Measurements from ENCODE around the gene RAB11FIP4.

RAB11FIP4 gene

GRCh38 chr17:31387438-31387837, 4.0 kb upstream of the RAB11FIP4 start:
- H3K27ac ChIP-seq (ENCODE audit: low read length), result no peak overlapping the region
- H3K36me3 ChIP-seq (ENCODE audit: control insufficient read depth in 1 of 2, insufficient read depth in 2 of 2, low read length in 2 of 2), result no peaks in the 10 kb centered on the region
- peaks cover 24% of the 10 kb centered on the region for H3K27me3 ChIP-seq (ENCODE audit: low read depth, low read length)
- peaks cover 0 to 6% of the 10 kb centered on the region in 2 donors for H3K4me1 ChIP-seq (ENCODE audit: control insufficient read depth in 1 of 2, insufficient read depth in 2 of 2, low read length in 2 of 2)
- H3K4me3 ChIP-seq (ENCODE audit: low read depth in 1 of 2, low read length in 2 of 2), result no peak overlapping the region
- no peaks in the 10 kb centered on the region for H3K9me3 ChIP-seq (ENCODE audit: control insufficient read depth in 1 of 2, low read length in 2 of 2)

GRCh38 chr17:31388351-31388750, 3.1 kb upstream of the RAB11FIP4 start:
- Histone ChIP-seq H3K36me3 (ENCODE audit: control insufficient read depth in 1 of 2, insufficient read depth in 2 of 2, low read length in 2 of 2) (no peaks in the 10 kb centered on the region), H3K27ac (ENCODE audit: low read length) (no peak overlapping the region), H3K4me3 (ENCODE audit: low read depth in 1 of 2, low read length in 2 of 2) (no peak overlapping the region), H3K4me1 (ENCODE audit: control insufficient read depth in 1 of 2, insufficient read depth in 2 of 2, low read length in 2 of 2) (peaks cover 0 to 11% of the 10 kb centered on the region in 2 donors), H3K27me3 (ENCODE audit: low read depth, low read length) (peaks cover 31% of the 10 kb centered on the region), H3K9me3 (ENCODE audit: control insufficient read depth in 1 of 2, low read length in 2 of 2) (no peaks in the 10 kb centered on the region)

GRCh38 chr17:31388770-31389656, 2.5 kb upstream of the RAB11FIP4 start:
- Histone ChIP-seq H3K4me1 (ENCODE audit: control insufficient read depth in 1 of 2, insufficient read depth in 2 of 2, low read length in 2 of 2) (peaks cover 0 to 11% of the 10 kb centered on the region in 2 donors), H3K27ac (ENCODE audit: low read length) (no peak overlapping the region), H3K36me3 (ENCODE audit: control insufficient read depth in 1 of 2, insufficient read depth in 2 of 2, low read length in 2 of 2) (no peaks in the 10 kb centered on the region), H3K9me3 (ENCODE audit: control insufficient read depth in 1 of 2, low read length in 2 of 2) (no peaks in the 10 kb centered on the region), H3K4me3 (ENCODE audit: low read depth in 1 of 2, low read length in 2 of 2) (no peak overlapping the region), H3K27me3 (ENCODE audit: low read depth, low read length) (peaks cover 32% of the 10 kb centered on the region)

GRCh38 chr17:31389657-31390381, 1.7 kb upstream of the RAB11FIP4 start:
- H3K9me3 ChIP-seq (ENCODE audit: control insufficient read depth in 1 of 2, low read length in 2 of 2), result no peaks in the 10 kb centered on the region
- no peak overlapping the region for H3K4me3 ChIP-seq (ENCODE audit: low read depth in 1 of 2, low read length in 2 of 2)
- no peak overlapping the region for H3K27ac ChIP-seq (ENCODE audit: low read length)
- H3K27me3 ChIP-seq (ENCODE audit: low read depth, low read length), result peaks cover 37% of the 10 kb centered on the region
- no peaks in the 10 kb centered on the region for H3K36me3 ChIP-seq (ENCODE audit: control insufficient read depth in 1 of 2, insufficient read depth in 2 of 2, low read length in 2 of 2)
- peaks cover 0 to 11% of the 10 kb centered on the region in 2 donors for H3K4me1 ChIP-seq (ENCODE audit: control insufficient read depth in 1 of 2, insufficient read depth in 2 of 2, low read length in 2 of 2)

- Histone ChIP-seq H3K27ac (ENCODE audit: low read length) (no peak overlapping the region), H3K27me3 (ENCODE audit: low read depth, low read length) (peaks cover 37% of the 10 kb centered on the region), H3K4me1 (ENCODE audit: control insufficient read depth in 1 of 2, insufficient read depth in 2 of 2, low read length in 2 of 2) (peaks cover 0 to 11% of the 10 kb centered on the region in 2 donors), H3K4me3 (ENCODE audit: low read depth in 1 of 2, low read length in 2 of 2) (peak overlapping the region in 1 of 2 donors; percentile 55), H3K9me3 (ENCODE audit: control insufficient read depth in 1 of 2, low read length in 2 of 2) (no peaks in the 10 kb centered on the region), H3K36me3 (ENCODE audit: control insufficient read depth in 1 of 2, insufficient read depth in 2 of 2, low read length in 2 of 2) (no peaks in the 10 kb centered on the region)
Measured at GRCh38 chr17:31390426-31390747, 1.1 kb upstream of the RAB11FIP4 start.

GRCh38 chr17:31390748-31391495, 553 bp upstream of the RAB11FIP4 start:
- Histone ChIP-seq H3K4me1 (ENCODE audit: control insufficient read depth in 1 of 2, insufficient read depth in 2 of 2, low read length in 2 of 2) (peaks cover 0 to 11% of the 10 kb centered on the region in 2 donors), H3K36me3 (ENCODE audit: control insufficient read depth in 1 of 2, insufficient read depth in 2 of 2, low read length in 2 of 2) (no peaks in the 10 kb centered on the region), H3K4me3 (ENCODE audit: low read depth in 1 of 2, low read length in 2 of 2) (peak overlapping the region; percentile 21 to 55), H3K27me3 (ENCODE audit: low read depth, low read length) (peaks cover 37% of the 10 kb centered on the region), H3K9me3 (ENCODE audit: control insufficient read depth in 1 of 2, low read length in 2 of 2) (no peaks in the 10 kb centered on the region), H3K27ac (ENCODE audit: low read length) (no peak overlapping the region)

- H3K36me3 ChIP-seq (ENCODE audit: control insufficient read depth in 1 of 2, insufficient read depth in 2 of 2, low read length in 2 of 2), result no peaks in the 10 kb centered on the region
- H3K27ac ChIP-seq (ENCODE audit: low read length), result no peak overlapping the region
- peaks cover 0 to 11% of the 10 kb centered on the region in 2 donors for H3K4me1 ChIP-seq (ENCODE audit: control insufficient read depth in 1 of 2, insufficient read depth in 2 of 2, low read length in 2 of 2)
- H3K27me3 ChIP-seq (ENCODE audit: low read depth, low read length), result peaks cover 37% of the 10 kb centered on the region
- peak overlapping the region in 1 of 2 donors; percentile 62 for H3K4me3 ChIP-seq (ENCODE audit: low read depth in 1 of 2, low read length in 2 of 2)
- H3K9me3 ChIP-seq (ENCODE audit: control insufficient read depth in 1 of 2, low read length in 2 of 2), result no peaks in the 10 kb centered on the region
Measured at GRCh38 chr17:31392002-31392855, 754 bp downstream of the RAB11FIP4 start.

- Histone ChIP-seq H3K9me3 (ENCODE audit: control insufficient read depth in 1 of 2, low read length in 2 of 2) (no peaks in the 10 kb centered on the region), H3K27me3 (ENCODE audit: low read depth, low read length) (peaks cover 37% of the 10 kb centered on the region), H3K4me1 (ENCODE audit: control insufficient read depth in 1 of 2, insufficient read depth in 2 of 2, low read length in 2 of 2) (peaks cover 0 to 11% of the 10 kb centered on the region in 2 donors), H3K4me3 (ENCODE audit: low read depth in 1 of 2, low read length in 2 of 2) (peak overlapping the region in 1 of 2 donors; percentile 62), H3K36me3 (ENCODE audit: control insufficient read depth in 1 of 2, insufficient read depth in 2 of 2, low read length in 2 of 2) (no peaks in the 10 kb centered on the region), H3K27ac (ENCODE audit: low read length) (no peak overlapping the region)
Measured at GRCh38 chr17:31392856-31393748, 1.6 kb downstream of the RAB11FIP4 start.

- no peak overlapping the region for H3K27ac ChIP-seq (ENCODE audit: low read length)
- H3K27me3 ChIP-seq (ENCODE audit: low read depth, low read length), result peaks cover 37% of the 10 kb centered on the region
- H3K36me3 ChIP-seq (ENCODE audit: control insufficient read depth in 1 of 2, insufficient read depth in 2 of 2, low read length in 2 of 2), result no peaks in the 10 kb centered on the region
- peaks cover 0 to 11% of the 10 kb centered on the region in 2 donors for H3K4me1 ChIP-seq (ENCODE audit: control insufficient read depth in 1 of 2, insufficient read depth in 2 of 2, low read length in 2 of 2)
- H3K9me3 ChIP-seq (ENCODE audit: control insufficient read depth in 1 of 2, low read length in 2 of 2), result no peaks in the 10 kb centered on the region
- no peak overlapping the region for H3K4me3 ChIP-seq (ENCODE audit: low read depth in 1 of 2, low read length in 2 of 2)
Measured at GRCh38 chr17:31393749-31394146, 2.3 kb downstream of the RAB11FIP4 start.

- H3K9me3 ChIP-seq (ENCODE audit: control insufficient read depth in 1 of 2, low read length in 2 of 2), result no peaks in the 10 kb centered on the region
- peaks cover 34% of the 10 kb centered on the region for H3K27me3 ChIP-seq (ENCODE audit: low read depth, low read length)
- H3K4me1 ChIP-seq (ENCODE audit: control insufficient read depth in 1 of 2, insufficient read depth in 2 of 2, low read length in 2 of 2), result peaks cover 0 to 11% of the 10 kb centered on the region in 2 donors
- no peaks in the 10 kb centered on the region for H3K36me3 ChIP-seq (ENCODE audit: control insufficient read depth in 1 of 2, insufficient read depth in 2 of 2, low read length in 2 of 2)
- no peak overlapping the region for H3K27ac ChIP-seq (ENCODE audit: low read length)
- H3K4me3 ChIP-seq (ENCODE audit: low read depth in 1 of 2, low read length in 2 of 2), result no peak overlapping the region
Measured at GRCh38 chr17:31394544-31394943, 3.1 kb downstream of the RAB11FIP4 start.
